SK-MEL-5 (cell line): ENCODE data around the gene CARD9. TPM values are rescaled to one million over a fixed set of nuclear protein-coding genes. Genes with fewer than 3 reads are reported as not detected.

Experiments
- DNase-seq: peaks from one replicate; pipeline ENCODE4 v3.0.0-alpha.2; 2016; ENCODE audit warnings: low read depth, low spot score
- in situ Hi-C: cut with HindIII; loops from 2 replicates; pipeline ENCODE4 v1.10.0; 2016; ENCODE audit warnings: low sequenced_read_pairs, high pct_unique_total_duplicates, low pct_unique_long_range_greater_than_20kb
- total RNA-seq: library from RNA; depleted of rRNA; stranded (reverse); fragments of >200 nt; shearing (Covaris generic); gene quantifications from 2 replicates; pipeline ENCODE4 v1.2.3, GENCODE V29; 2014

The CARD9 gene
- total RNA-seq, 1 experiment from 2014 or later: not detected

GRCh38 chr9:136403915-136404800, 30.7 kb upstream of the CARD9 start:
- no peak for DNase-seq
- in situ Hi-C loops: no loop called here

- in situ Hi-C loops: no loop called here
- DNase-seq: no peak
Observed at GRCh38 chr9:136403538-136403914, 30.1 kb upstream of the CARD9 start.

GRCh38 chr9:136402067-136402466, 28.6 kb upstream of the CARD9 start:
- no peak for DNase-seq
- in situ Hi-C loops: no loop called here

DNA sequence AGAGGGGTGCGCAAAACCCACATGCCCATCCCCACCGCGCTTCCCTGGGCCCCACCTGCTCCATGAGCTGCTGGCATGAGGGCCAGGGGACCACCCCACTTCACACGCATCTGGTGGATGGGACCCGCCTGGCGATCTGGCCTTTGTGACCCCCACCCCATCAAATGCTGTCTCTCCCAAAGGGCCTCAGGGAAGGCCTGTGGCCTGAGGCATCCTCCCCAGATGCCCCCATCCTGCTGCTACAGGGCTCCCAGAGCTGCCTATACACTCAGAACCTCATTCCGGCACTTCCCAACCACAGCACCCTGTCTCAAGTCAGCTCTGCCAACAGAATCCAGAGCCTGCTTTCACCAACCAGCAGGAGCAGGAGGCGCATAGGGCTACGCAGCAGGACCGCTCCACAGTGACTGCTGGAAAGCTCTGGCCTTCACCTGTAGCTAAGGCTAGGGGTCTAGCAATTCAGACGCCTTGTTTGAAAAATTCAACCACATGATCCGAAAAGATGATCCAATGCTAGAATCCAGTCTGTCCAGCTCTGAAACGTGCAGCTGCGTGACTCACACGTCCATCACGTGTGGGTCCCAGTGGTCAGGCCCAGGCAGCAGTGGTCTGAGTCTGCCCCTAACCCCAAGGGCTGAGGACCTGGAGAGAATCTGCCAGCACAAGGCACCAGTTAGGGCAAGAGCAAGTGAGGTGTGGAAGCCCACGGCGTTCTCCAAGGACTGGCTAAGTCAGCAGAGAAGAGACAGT, 27.9 kb upstream of the CARD9 start:
- no peak for DNase-seq
- in situ Hi-C loops: no loop called here

GRCh38 chr9:136400038-136400834, 26.8 kb upstream of the CARD9 start, which contains the start of gene SNAPC4:
TSS of gene SNAPC4 (minus strand) at chr9:136400170. CDS start at chr9:136398428, 1,742 bp downstream.
- DNase-seq: peak; percentile 84
- in situ Hi-C loops: no loop called here

GRCh38 chr9:136399176-136400037, 25.9 kb upstream of the CARD9 start:
- no peak for DNase-seq
- in situ Hi-C loops: no loop called here

DNA sequence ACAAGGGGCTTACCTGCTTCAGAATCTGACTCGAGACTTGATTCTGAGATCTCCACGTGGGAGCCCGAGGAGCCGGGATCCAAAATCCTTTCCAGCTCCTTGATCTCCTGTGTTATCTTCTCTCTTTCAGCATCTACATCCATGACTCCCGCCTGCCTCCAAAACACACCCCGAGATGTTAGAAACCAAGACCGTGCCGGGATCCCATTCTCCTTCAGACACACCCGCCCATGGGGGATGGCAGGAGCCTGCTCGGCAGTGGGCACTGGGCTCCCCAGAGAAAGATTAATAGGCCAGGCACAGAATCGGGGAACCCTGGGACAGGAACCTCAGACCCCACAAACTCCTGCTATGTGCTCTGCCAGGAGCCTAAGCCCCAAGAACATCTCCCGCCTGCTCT, 24.8 kb upstream of the CARD9 start:
- in situ Hi-C loops: no loop called here
- no peak for DNase-seq

DNA sequence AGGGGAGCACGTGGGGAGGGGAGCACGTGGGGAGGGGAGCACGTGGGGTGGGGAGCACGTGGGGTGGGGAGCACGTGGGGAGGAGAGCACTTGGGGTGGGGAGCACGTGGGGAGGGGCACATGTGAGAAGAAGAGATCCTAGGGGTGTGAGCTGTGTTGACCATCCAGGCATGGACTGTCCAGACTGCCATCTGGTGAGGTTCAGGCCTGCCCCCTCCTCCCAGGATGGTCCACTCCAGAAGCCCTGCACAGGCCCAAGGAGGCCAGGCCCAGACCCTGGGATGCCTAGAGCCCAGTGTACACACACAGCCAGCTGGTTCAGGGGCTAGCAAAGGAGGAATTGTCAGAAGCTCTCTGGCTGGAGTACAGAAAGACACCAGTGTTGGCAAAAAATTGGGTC, 24.2 kb upstream of the CARD9 start:
- in situ Hi-C loops: no loop called here
- no peak for DNase-seq

GRCh38 chr9:136396219-136396515, 22.7 kb upstream of the CARD9 start:
- in situ Hi-C loops: no loop called here
- no peak for DNase-seq

DNA sequence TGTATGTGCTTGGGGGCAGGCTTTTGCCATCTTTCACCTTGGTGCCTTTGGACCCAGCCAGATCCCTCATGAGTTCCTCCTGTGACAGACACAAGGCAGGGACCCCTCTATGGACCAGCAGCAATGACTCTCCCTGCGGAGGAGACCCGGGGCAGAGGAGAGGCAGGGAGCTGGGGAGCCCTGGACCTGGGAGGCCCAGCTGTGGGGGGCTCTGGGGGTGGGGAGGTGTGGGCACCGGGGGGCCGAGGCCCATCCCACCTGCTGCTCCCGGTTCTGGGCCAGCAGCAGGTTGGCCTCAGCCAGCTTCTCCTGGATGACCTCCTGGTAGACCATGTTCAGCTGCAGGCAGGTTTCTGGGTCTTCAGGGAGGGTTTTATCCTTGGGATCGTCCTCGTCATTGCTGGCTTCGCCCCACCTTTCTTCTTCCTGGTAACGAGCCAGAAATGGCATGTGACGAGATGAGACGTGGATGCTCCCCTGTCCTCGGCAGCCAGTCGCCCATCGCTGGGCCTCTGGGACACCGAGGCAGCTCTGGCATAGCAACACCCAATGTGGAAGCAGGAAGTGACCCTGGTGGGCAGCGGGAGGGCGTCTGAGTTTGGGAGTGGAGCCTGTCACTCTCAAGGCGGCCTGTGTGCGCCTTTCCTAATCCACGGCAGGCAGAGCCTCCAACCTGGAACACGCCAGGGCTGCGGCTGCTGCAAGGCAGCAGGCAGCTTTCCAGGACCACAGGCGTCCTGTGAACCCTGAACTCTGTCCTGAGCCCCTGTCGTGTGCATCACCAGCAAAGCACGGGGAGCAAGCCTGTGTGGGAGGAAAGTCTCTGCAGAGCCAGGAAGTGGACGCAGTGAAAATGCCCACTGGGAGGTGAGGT, 22.1 kb upstream of the CARD9 start:
- in situ Hi-C loops: no loop called here
- no peak for DNase-seq

DNA sequence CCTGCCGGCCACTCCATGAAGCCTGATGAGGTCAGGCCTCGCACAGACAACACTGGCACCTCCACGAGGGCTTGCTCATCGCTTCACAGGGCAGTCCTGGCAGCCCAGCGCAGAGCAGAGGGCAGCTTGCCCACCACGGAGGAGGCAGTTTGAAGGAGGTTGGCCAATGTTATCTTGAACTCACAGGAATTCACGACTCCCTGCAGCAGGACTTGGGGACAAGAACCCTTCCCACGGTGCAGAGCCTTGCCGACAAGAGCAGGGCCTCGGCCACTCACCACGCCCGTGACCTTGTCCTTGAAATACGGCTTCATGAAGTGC, 21.5 kb upstream of the CARD9 start:
- in situ Hi-C loops: no loop called here
- no peak for DNase-seq

DNA sequence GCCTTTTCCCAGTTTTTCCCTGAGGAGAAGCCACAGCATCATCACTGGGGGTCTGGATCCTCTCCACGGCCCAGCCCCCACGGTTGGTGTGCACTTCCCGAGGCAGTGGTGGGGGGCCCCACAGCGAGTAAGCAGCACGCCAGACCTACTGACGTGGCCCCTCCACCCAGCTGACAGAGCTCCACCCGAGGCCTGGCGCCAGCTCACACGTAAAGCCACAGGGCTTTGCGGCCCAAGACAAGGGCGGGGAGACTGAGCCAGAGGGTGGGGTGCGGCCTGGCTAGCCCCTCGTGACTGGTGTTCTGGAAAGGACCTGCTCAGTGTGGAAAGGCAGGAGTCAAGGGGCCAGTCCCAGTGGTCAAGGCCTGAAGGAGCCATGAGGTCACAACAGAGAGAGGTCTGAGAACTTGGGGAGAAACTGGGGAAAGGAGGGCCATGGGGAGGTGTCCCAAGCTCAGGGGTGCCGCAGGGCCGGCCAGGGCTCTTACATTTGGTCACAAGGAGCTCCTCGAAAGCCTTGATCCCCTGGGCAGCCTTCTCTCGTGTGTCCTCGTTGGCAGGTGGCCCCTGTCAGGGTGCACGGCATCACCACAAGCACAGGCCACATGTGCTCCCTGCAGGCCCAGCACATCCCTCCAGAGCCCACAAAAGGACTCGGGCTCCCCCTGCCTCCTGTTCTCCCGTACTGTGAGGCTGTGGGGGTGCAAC, 21.0 kb upstream of the CARD9 start:
- in situ Hi-C loops: no loop called here
- DNase-seq: no peak

- in situ Hi-C loops: no loop called here
- DNase-seq: no peak
Observed at GRCh38 chr9:136393531-136393930, 20.1 kb upstream of the CARD9 start.

GRCh38 chr9:136392538-136393449, 19.3 kb upstream of the CARD9 start:
- DNase-seq: no peak
- in situ Hi-C loops: no loop called here
